Thyroid gland (tissue), 4 donors: ENCODE data around the gene PRKCI. TPM values are rescaled to one million over a fixed set of nuclear protein-coding genes. Genes with fewer than 3 reads are reported as not detected.
"Not testable (repeated sequence)": the region's sequence is repeated elsewhere in the genome, so short reads cannot be mapped to it uniquely, and the experiment has no call there.

Experiments used
- DNase-seq, 2 donors: peaks; one replicate each; pipeline ENCODE4 v3.0.0-alpha.2; 2019
- H3K27ac ChIP-seq, 3 donors: fragments of 200-600 bp; sonication (generic); 1 replicate in 2 of 3; 2 replicates in 1 of 3; pipeline ENCODE4 v1.5.1; 2016 to 2019; ENCODE audit warnings: mild to moderate bottlenecking in 1 of 3, moderate library complexity in 1 of 3
- H3K27me3 ChIP-seq: fragments of 200-600 bp; sonication (generic); one replicate; pipeline ENCODE4 v1.5.1; 2019
- H3K36me3 ChIP-seq, 2 donors: fragments of 200-600 bp; sonication (generic); one replicate each; pipeline ENCODE4 v1.5.1; 2016 to 2019
- H3K4me1 ChIP-seq, 2 donors: fragments of 200-600 bp; sonication (generic); one replicate each; pipeline ENCODE4 v1.5.1; 2017 to 2019
- H3K4me3 ChIP-seq, 3 donors: fragments of 200-600 bp; sonication (generic); replicated peaks in 1 of 3; 1 replicate in 2 of 3; 2 replicates in 1 of 3; pipeline ENCODE4 v1.5.1; 2016; ENCODE audit warnings: mild to moderate bottlenecking in 1 of 3
- H3K9me3 ChIP-seq: fragments of 200-600 bp; sonication (generic); one replicate; pipeline ENCODE4 v1.5.1; 2017
- CTCF ChIP-seq, 6 experiments: fragments of 200-600 bp in 3 of 6; fragments of 450-650 bp in 3 of 6; sonication (generic) in 3 of 6; IDR thresholded peaks; one replicate each; pipeline ENCODE4 v1.5.1; 2016 to 2019; ENCODE audit warnings: antibody characterized with exemption in 6 of 6, mild to moderate bottlenecking in 2 of 6, inconsistent platforms in 1 of 6, moderate library complexity in 1 of 6
- POLR2A ChIP-seq, 2 donors: fragments of 450-650 bp; IDR thresholded peaks; one replicate each; pipeline ENCODE4 v1.6.1; 2017; ENCODE audit warnings: antibody characterized with exemption in 2 of 2, mild to moderate bottlenecking in 2 of 2, moderate library complexity in 1 of 2
- WGBS, 2 donors: methylation state at CpG; one replicate each; pipeline ENCODE4 v1.1.5; 2017; 5-methylcytosine and 5-hydroxymethylcytosine counted together
- intact Hi-C: fragments of 100-400 bp; cut with DNase I; formaldehyde crosslinking; loops from one replicate; pipeline ENCODE4 v1.15.1; 2023
- total RNA-seq, 4 donors: library from RNA; depleted of rRNA; stranded (reverse); fragments of >200 nt; gene quantifications; one replicate each; pipeline ENCODE4 v1.2.3, GENCODE V29; 2016

Gene PRKCI
- total RNA-seq, 4 donors from 2014 or later, result 74.9 to 85.0 (median 76.6) TPM

GRCh38 chr3:170257145-170257544 lies 34.9 kb downstream of the PRKCI start:
- Histone ChIP-seq H3K36me3 (peaks cover 3 to 7% of the 10 kb centered on the region in 2 donors), H3K4me3 (no peak overlapping the region), H3K27me3 (no peaks in the 10 kb centered on the region), H3K27ac (no peak overlapping the region), H3K9me3 (no peaks in the 10 kb centered on the region), H3K4me1 (peaks cover 5% of the 10 kb centered on the region in 2 donors)
- DNase-seq, result no peak
- intact Hi-C loops, result no loop called here
- WGBS, 2 donors, result 94 to 96% methylated on average over 2 of the region's 2 CpGs
- TF ChIP-seq POLR2A (IDR thresholded peaks at IDR 0.05) (no peak), CTCF (IDR thresholded peaks at IDR 0.05) (no peak)

- H3K4me1 ChIP-seq, result peaks cover 5% of the 10 kb centered on the region in 2 donors
- H3K9me3 ChIP-seq, result no peaks in the 10 kb centered on the region
- no peak overlapping the region for H3K4me3 ChIP-seq
- intact Hi-C loops, result no loop called here
- no peak for TF ChIP-seq POLR2A (IDR thresholded peaks at IDR 0.05)
- no peak for TF ChIP-seq CTCF (IDR thresholded peaks at IDR 0.05)
- no peaks in the 10 kb centered on the region for H3K27me3 ChIP-seq
- peaks cover 3 to 7% of the 10 kb centered on the region in 2 donors for H3K36me3 ChIP-seq
- 85 to 88% methylated on average over 3 of the region's 3 CpGs for WGBS, 2 donors
- DNase-seq, result no peak
- H3K27ac ChIP-seq, result no peak overlapping the region
Measured at GRCh38 chr3:170258105-170258487, 35.9 kb downstream of the PRKCI start.

GRCh38 chr3:170259907-170260306 lies 37.7 kb downstream of the PRKCI start:
- Histone ChIP-seq H3K27me3 (no peaks in the 10 kb centered on the region), H3K36me3 (peaks cover 7% of the 10 kb centered on the region in 2 donors), H3K4me3 (no peak overlapping the region), H3K4me1 (peaks cover 5% of the 10 kb centered on the region in 2 donors), H3K9me3 (no peaks in the 10 kb centered on the region), H3K27ac (no peak overlapping the region)
- DNase-seq, result no peak
- 91 to 93% methylated on average over 4 of the region's 4 CpGs for WGBS, 2 donors
- intact Hi-C loops, result no loop called here
- TF ChIP-seq CTCF (IDR thresholded peaks at IDR 0.05) (no peak), POLR2A (IDR thresholded peaks at IDR 0.05) (no peak)

GRCh38 chr3:170267793-170268192 lies 45.6 kb downstream of the PRKCI start:
- no peak overlapping the region for H3K4me3 ChIP-seq
- H3K36me3 ChIP-seq, result peaks cover 9 to 10% of the 10 kb centered on the region in 2 donors
- no peaks in the 10 kb centered on the region for H3K9me3 ChIP-seq
- DNase-seq, result no peak
- no peak overlapping the region for H3K27ac ChIP-seq
- WGBS, 2 donors, result 96 to 97% methylated on average over 5 of the region's 5 CpGs
- no peak for TF ChIP-seq POLR2A (IDR thresholded peaks at IDR 0.05)
- TF ChIP-seq CTCF (IDR thresholded peaks at IDR 0.05), result no peak
- intact Hi-C loops, result no loop called here
- no peaks in the 10 kb centered on the region for H3K4me1 ChIP-seq
- no peaks in the 10 kb centered on the region for H3K27me3 ChIP-seq

GRCh38 chr3:170269673-170270254 lies 47.5 kb downstream of the PRKCI start:
- H3K4me1 ChIP-seq, H3K4me3 ChIP-seq, H3K9me3 ChIP-seq, H3K27ac ChIP-seq, H3K27me3 ChIP-seq, intact Hi-C loops, DNase-seq: not testable (repeated sequence)
- 95 to 97% methylated on average over 8 of the region's 8 CpGs for WGBS, 2 donors
- peaks cover 6 to 14% of the 10 kb centered on the region in 2 donors for H3K36me3 ChIP-seq
